K562 (cell line): ENCODE measurements around the gene TACR2. TPM values are rescaled to one million over a fixed set of nuclear protein-coding genes. Genes with fewer than 3 reads are reported as not detected.

Source experiments
- BRF1 ChIP-seq: IDR thresholded peaks from 3 replicates; pipeline ENCODE4 v1.6.1; 2011; ENCODE audit warnings: borderline replicate concordance, mild to moderate bottlenecking; ENCODE audit not compliant: insufficient read length; ENCODE audit errors: extremely low read depth
- CEBPG ChIP-seq, 3 experiments: fragments of 200-800 bp in 1 of 3; sonication (Bioruptor generic) in 1 of 3; sonication (generic) in 1 of 3; formaldehyde crosslinking in 1 of 3; IDR thresholded peaks in 2 of 3; conservative IDR thresholded peaks in 1 of 3; 2 replicates each; pipeline versions ENCODE4 v1.6.1 to v1.8.0; 2016 to 2022; ENCODE audit warnings: missing compliant biosample characterization in 2 of 3, missing genetic modification characterization in 2 of 3, mild to moderate bottlenecking in 1 of 3, missing genetic modification reagents in 1 of 3
- CXXC5 ChIP-seq: fragments of 250-450 bp; sonication (Bioruptor Pico); IDR thresholded peaks from 2 replicates; pipeline ENCODE4 v1.8.0; 2022; ENCODE audit warnings: inconsistent platforms, mild to moderate bottlenecking, moderate library complexity
- EHMT2 ChIP-seq: fragments of 450-650 bp; IDR thresholded peaks from 2 replicates; pipeline ENCODE4 v1.6.1; 2018; ENCODE audit warnings: antibody characterized with exemption
- GATAD2A ChIP-seq: fragments of 450-650 bp; IDR thresholded peaks from 2 replicates; pipeline ENCODE4 v1.6.1; 2017
- PCBP1 ChIP-seq: fragments of 200-400 bp; formaldehyde crosslinking; IDR thresholded peaks from 2 replicates; pipeline ENCODE4 v1.6.1; 2018; ENCODE audit warnings: mild to moderate bottlenecking, low read depth, low read length; ENCODE audit not compliant: poor library complexity, severe bottlenecking
- PHF21A ChIP-seq: fragments of 450-650 bp; IDR thresholded peaks from 2 replicates; pipeline ENCODE4 v1.6.1; 2017; ENCODE audit warnings: low read depth, borderline replicate concordance
- RBM25 ChIP-seq: fragments of 200-400 bp; formaldehyde crosslinking; IDR thresholded peaks from 2 replicates; pipeline ENCODE4 v1.6.1; 2018; ENCODE audit warnings: low read length, low read depth, moderate library complexity; ENCODE audit not compliant: severe bottlenecking
- TCFL5 ChIP-seq: fragments of 250-450 bp; sonication (Bioruptor Pico); conservative IDR thresholded peaks from 2 replicates; pipeline ENCODE4 v1.6.1; 2021; ENCODE audit warnings: mild to moderate bottlenecking, moderate library complexity, matching md5 sums
- ZNF12 ChIP-seq: sonication (generic); formaldehyde crosslinking; IDR thresholded peaks from 2 replicates; pipeline ENCODE4 v1.4.0; 2020; ENCODE audit warnings: mild to moderate bottlenecking, missing genetic modification reagents
- ZNF184 ChIP-seq: sonication (generic); formaldehyde crosslinking; IDR thresholded peaks from 2 replicates; pipeline ENCODE4 v1.5.0; 2020; ENCODE audit warnings: missing genetic modification reagents
- ZNF644 ChIP-seq: fragments of 200-800 bp; sonication (Bioruptor generic); IDR thresholded peaks from 2 replicates; pipeline ENCODE4 v1.6.1; 2016; ENCODE audit warnings: low read depth, missing genetic modification characterization, missing compliant biosample characterization
- ZZZ3 ChIP-seq: fragments of 450-650 bp; IDR thresholded peaks from 2 replicates; pipeline ENCODE4 v1.6.1; 2016; ENCODE audit warnings: antibody characterized with exemption, mild to moderate bottlenecking, moderate library complexity
- polyA plus RNA-seq, 8 experiments: library from polyadenylated mRNA; depleted of rRNA in 4 of 8; stranded (reverse) in 5 of 8; unstranded in 3 of 8; fragments of >200 nt; fragmentation: Nextera tagmentation in 2 of 8; fragmentation: Illumina TruSeq in 1 of 8; extraction: Ambion mirVana in 2 of 8; extraction: Trizol in 1 of 8; gene quantifications; 2 replicates each; pipeline versions ENCODE4 v1.2.1 to v1.2.3, GENCODE V29; 2011 to 2014; ENCODE audit warnings: inconsistent platforms in 1 of 8, missing spikeins in 1 of 8
- total RNA-seq, 7 experiments: library from RNA; depleted of rRNA in 6 of 7; stranded (reverse); fragments of >200 nt in 6 of 7; fragmentation: Illumina TruSeq in 2 of 7; extraction: Trizol in 2 of 7; gene quantifications; 2 replicates each; pipeline versions ENCODE4 v1.2.1 to v1.2.3, GENCODE V29; 2011 to 2021; ENCODE audit warnings: low replicate concordance in 1 of 7
- TF ChIP-seq, protein P1 (sequence below): fragments of 150-350 bp; conservative IDR thresholded peaks from 2 replicates; pipeline ENCODE4 v1.6.1; 2014; ENCODE audit warnings: low read length
- TF ChIP-seq, protein P2 (sequence below): fragments of 450-650 bp; IDR thresholded peaks from 2 replicates; pipeline ENCODE4 v1.6.1; 2017; ENCODE audit warnings: mild to moderate bottlenecking, moderate library complexity
- TF ChIP-seq, protein P3 (sequence below): conservative IDR thresholded peaks from 2 replicates; pipeline ENCODE4 v1.6.1; 2011; ENCODE audit warnings: low read depth, mild to moderate bottlenecking, low read length; ENCODE audit not compliant: control insufficient read depth
- TF ChIP-seq, protein P4 (sequence below): fragments of 450-650 bp; IDR thresholded peaks from 2 replicates; pipeline ENCODE4 v1.6.1; 2016
- TF ChIP-seq, protein P5 (sequence below): fragments of 450-650 bp; formaldehyde crosslinking; IDR thresholded peaks from 2 replicates; pipeline ENCODE4 v1.4.0; 2020; ENCODE audit warnings: mild to moderate bottlenecking, moderate library complexity
- TF ChIP-seq, protein P6 (sequence below): sonication (generic); formaldehyde crosslinking; IDR thresholded peaks from 2 replicates; pipeline ENCODE4 v1.8.0; 2023; ENCODE audit warnings: mild to moderate bottlenecking, missing genetic modification reagents

The TACR2 gene
- total and polyA plus RNA-seq, 9 of the 15 experiments (the other 6 are each of a cell fraction or from before 2014, with no cell fraction given): not detected

DNA sequence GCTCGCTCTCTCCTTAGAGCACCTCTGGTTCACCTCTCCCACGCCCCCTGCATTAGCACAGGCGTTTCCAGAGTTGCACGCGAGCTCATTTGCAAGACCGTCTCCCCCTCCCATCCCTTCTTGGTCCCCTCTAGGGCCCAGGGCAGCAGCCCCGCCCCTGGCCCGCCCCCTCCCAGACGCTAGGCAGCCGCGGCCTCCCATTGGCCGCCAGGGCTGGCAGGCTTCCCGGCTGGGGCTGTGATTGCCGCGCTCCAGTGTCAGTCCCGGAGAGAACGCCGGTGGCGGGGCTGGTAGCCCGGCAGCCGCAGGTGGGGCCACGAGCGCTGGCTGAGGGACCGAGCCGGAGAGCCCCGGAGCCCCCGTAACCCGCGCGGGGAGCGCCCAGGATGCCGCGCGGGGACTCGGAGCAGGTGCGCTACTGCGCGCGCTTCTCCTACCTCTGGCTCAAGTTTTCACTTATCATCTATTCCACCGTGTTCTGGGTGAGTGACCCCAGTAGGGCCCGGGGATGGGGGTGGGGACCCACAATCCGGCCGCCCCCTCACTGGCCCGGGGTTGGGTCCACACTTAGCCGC is 34.6 kb upstream of the TACR2 start, which contains the start of gene TSPAN15 (continued):
- TF ChIP-seq, protein P1, sequence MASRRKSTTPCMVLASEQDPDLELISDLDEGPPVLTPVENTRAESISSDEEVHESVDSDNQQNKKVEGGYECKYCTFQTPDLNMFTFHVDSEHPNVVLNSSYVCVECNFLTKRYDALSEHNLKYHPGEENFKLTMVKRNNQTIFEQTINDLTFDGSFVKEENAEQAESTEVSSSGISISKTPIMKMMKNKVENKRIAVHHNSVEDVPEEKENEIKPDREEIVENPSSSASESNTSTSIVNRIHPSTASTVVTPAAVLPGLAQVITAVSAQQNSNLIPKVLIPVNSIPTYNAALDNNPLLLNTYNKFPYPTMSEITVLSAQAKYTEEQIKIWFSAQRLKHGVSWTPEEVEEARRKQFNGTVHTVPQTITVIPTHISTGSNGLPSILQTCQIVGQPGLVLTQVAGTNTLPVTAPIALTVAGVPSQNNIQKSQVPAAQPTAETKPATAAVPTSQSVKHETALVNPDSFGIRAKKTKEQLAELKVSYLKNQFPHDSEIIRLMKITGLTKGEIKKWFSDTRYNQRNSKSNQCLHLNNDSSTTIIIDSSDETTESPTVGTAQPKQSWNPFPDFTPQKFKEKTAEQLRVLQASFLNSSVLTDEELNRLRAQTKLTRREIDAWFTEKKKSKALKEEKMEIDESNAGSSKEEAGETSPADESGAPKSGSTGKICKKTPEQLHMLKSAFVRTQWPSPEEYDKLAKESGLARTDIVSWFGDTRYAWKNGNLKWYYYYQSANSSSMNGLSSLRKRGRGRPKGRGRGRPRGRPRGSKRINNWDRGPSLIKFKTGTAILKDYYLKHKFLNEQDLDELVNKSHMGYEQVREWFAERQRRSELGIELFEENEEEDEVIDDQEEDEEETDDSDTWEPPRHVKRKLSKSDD: no peak
- peak; percentile 99 for TF ChIP-seq RBM25
- no peak for TF ChIP-seq GATAD2A
- TF ChIP-seq, protein P2, sequence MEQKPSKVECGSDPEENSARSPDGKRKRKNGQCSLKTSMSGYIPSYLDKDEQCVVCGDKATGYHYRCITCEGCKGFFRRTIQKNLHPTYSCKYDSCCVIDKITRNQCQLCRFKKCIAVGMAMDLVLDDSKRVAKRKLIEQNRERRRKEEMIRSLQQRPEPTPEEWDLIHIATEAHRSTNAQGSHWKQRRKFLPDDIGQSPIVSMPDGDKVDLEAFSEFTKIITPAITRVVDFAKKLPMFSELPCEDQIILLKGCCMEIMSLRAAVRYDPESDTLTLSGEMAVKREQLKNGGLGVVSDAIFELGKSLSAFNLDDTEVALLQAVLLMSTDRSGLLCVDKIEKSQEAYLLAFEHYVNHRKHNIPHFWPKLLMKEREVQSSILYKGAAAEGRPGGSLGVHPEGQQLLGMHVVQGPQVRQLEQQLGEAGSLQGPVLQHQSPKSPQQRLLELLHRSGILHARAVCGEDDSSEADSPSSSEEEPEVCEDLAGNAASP: no peak
- TF ChIP-seq PCBP1: no peak
- TF ChIP-seq CEBPG (CRISPR knock-in tag; IDR thresholded peaks at IDR 0.05): no peak
- no peak for TF ChIP-seq CEBPG (tag; conservative IDR thresholded peaks at IDR 0.05 in 1 of 2, IDR thresholded peaks at IDR 0.05 in 1 of 2)
- TF ChIP-seq ZNF12 (CRISPR knock-in tag): no peak
- TF ChIP-seq ZNF644 (tag): no peak
- TF ChIP-seq, protein P3, sequence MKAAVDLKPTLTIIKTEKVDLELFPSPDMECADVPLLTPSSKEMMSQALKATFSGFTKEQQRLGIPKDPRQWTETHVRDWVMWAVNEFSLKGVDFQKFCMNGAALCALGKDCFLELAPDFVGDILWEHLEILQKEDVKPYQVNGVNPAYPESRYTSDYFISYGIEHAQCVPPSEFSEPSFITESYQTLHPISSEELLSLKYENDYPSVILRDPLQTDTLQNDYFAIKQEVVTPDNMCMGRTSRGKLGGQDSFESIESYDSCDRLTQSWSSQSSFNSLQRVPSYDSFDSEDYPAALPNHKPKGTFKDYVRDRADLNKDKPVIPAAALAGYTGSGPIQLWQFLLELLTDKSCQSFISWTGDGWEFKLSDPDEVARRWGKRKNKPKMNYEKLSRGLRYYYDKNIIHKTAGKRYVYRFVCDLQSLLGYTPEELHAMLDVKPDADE: no peak
- peak; percentile 71 for TF ChIP-seq CXXC5 (CRISPR knock-in tag)
- TF ChIP-seq, protein P4, sequence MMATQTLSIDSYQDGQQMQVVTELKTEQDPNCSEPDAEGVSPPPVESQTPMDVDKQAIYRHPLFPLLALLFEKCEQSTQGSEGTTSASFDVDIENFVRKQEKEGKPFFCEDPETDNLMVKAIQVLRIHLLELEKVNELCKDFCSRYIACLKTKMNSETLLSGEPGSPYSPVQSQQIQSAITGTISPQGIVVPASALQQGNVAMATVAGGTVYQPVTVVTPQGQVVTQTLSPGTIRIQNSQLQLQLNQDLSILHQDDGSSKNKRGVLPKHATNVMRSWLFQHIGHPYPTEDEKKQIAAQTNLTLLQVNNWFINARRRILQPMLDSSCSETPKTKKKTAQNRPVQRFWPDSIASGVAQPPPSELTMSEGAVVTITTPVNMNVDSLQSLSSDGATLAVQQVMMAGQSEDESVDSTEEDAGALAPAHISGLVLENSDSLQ: peak; percentile 99
- TF ChIP-seq, protein P5, sequence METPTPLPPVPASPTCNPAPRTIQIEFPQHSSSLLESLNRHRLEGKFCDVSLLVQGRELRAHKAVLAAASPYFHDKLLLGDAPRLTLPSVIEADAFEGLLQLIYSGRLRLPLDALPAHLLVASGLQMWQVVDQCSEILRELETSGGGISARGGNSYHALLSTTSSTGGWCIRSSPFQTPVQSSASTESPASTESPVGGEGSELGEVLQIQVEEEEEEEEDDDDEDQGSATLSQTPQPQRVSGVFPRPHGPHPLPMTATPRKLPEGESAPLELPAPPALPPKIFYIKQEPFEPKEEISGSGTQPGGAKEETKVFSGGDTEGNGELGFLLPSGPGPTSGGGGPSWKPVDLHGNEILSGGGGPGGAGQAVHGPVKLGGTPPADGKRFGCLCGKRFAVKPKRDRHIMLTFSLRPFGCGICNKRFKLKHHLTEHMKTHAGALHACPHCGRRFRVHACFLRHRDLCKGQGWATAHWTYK (CRISPR knock-in tag): no peak
- TF ChIP-seq BRF1: no peak
- TF ChIP-seq EHMT2: no peak
- TF ChIP-seq, protein P6, sequence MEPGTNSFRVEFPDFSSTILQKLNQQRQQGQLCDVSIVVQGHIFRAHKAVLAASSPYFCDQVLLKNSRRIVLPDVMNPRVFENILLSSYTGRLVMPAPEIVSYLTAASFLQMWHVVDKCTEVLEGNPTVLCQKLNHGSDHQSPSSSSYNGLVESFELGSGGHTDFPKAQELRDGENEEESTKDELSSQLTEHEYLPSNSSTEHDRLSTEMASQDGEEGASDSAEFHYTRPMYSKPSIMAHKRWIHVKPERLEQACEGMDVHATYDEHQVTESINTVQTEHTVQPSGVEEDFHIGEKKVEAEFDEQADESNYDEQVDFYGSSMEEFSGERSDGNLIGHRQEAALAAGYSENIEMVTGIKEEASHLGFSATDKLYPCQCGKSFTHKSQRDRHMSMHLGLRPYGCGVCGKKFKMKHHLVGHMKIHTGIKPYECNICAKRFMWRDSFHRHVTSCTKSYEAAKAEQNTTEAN (CRISPR knock-in tag): no peak
- no peak for TF ChIP-seq ZZZ3
- TF ChIP-seq PHF21A: no peak
- no peak for TF ChIP-seq TCFL5 (CRISPR knock-in tag)
- no peak for TF ChIP-seq ZNF184 (CRISPR knock-in tag)
